HepG2 (cell line): ENCODE results near the gene AGR3. TPM values are rescaled to one million over a fixed set of nuclear protein-coding genes. Genes with fewer than 3 reads are reported as not detected.

ENCODE experiments used
- ATAC-seq: fragments of 200-7000 bp; cut with Tn5 transposase; 3 replicates; pipeline ENCODE4 v1.9.1; 2020; ENCODE audit warnings: mild to moderate bottlenecking, moderate library complexity
- BruUV-seq: library from RNA; stranded (reverse); fragments of 400-500 nt; replicated peaks from 2 replicates; lab custom pipeline; 2021; lab: Mats Ljungman, UMichigan
- CTCF ChIA-PET: fragments of 300-600 bp; formaldehyde crosslinking; extraction: SDS; loops from one replicate; lab custom pipeline; 2021; ENCODE audit warnings: low total read pairs, inconsistent platforms, low intra/inter-chr PET ratio; lab: Yijun Ruan, JAX
- POLR2A ChIA-PET: fragments of 350-600 bp; sonication (Branson Sonifier 250); formaldehyde crosslinking; loops from one replicate; lab custom pipeline; 2020; ENCODE audit warnings: antibody characterized with exemption, inconsistent platforms; lab: Yijun Ruan, JAX
- DNase-seq: peaks from one replicate; pipeline ENCODE4 v3.0.0-alpha.2; 2015; ENCODE audit warnings: low spot score
- FAIRE-seq: peaks from 3 replicates; lab custom pipeline; 2011; peaks lifted over from hg19 to GRCh38; lab: Jason Lieb, UNC
- H2AFZ ChIP-seq: one replicate; pipeline ENCODE4 v1.6.1; 2011; ENCODE audit warnings: low read length, inconsistent platforms
- H3K27ac ChIP-seq: fragments of 300-600 bp; 3 replicates; pipeline ENCODE4 v1.8.0; 2011; ENCODE audit warnings: mixed run types, mild to moderate bottlenecking, mixed read lengths, low read length, inconsistent platforms; ENCODE audit not compliant: insufficient read depth; ENCODE audit errors: extremely low read length
- H3K27me3 ChIP-seq, 2 experiments: fragments of 200-600 bp in 1 of 2; 2 replicates in 1 of 2; 3 replicates in 1 of 2; pipeline versions ENCODE4 v1.6.0 to v1.8.0; 2011; ENCODE audit warnings: low read length in 2 of 2, mild to moderate bottlenecking in 2 of 2, moderate library complexity in 2 of 2, inconsistent platforms in 1 of 2; ENCODE audit not compliant: insufficient read depth in 2 of 2, control insufficient read depth in 1 of 2
- H3K36me3 ChIP-seq, 2 experiments: fragments of 200-600 bp in 1 of 2; replicated peaks in 1 of 2; 2 replicates in 1 of 2; 3 replicates in 1 of 2; pipeline versions ENCODE4 v1.5.1 to v1.8.0; 2011; ENCODE audit warnings: low read length in 2 of 2, inconsistent platforms in 1 of 2; ENCODE audit not compliant: insufficient read depth in 2 of 2, control insufficient read depth in 1 of 2
- H3K4me1 ChIP-seq: 2 replicates; pipeline ENCODE4 v1.5.1; 2012; ENCODE audit warnings: low read length, inconsistent platforms; ENCODE audit not compliant: insufficient read depth
- H3K4me2 ChIP-seq: 2 replicates; pipeline ENCODE4 v1.6.0; 2011; ENCODE audit warnings: low read depth, low read length, inconsistent platforms
- H3K4me3 ChIP-seq, 3 experiments: fragments of 200-600 bp in 1 of 3; sonication (generic), shearing (Covaris generic) in 1 of 3; replicated peaks in 1 of 3; 2 replicates each; pipeline ENCODE4 v1.5.1; 2011 to 2016; ENCODE audit warnings: low read length in 3 of 3, inconsistent platforms in 2 of 3, low read depth in 2 of 3, mild to moderate bottlenecking in 2 of 3, control low read depth in 1 of 3, mixed read lengths in 1 of 3; ENCODE audit not compliant: insufficient read depth in 1 of 3
- H3K79me2 ChIP-seq: one replicate; pipeline ENCODE4 v1.6.1; 2011; ENCODE audit warnings: low read length, inconsistent platforms; ENCODE audit not compliant: insufficient read depth
- H3K9ac ChIP-seq: 2 replicates; pipeline ENCODE4 v1.6.0; 2011; ENCODE audit warnings: mild to moderate bottlenecking, low read depth, low read length, inconsistent platforms; ENCODE audit not compliant: insufficient read depth
- H3K9me3 ChIP-seq: 2 replicates; pipeline ENCODE4 v1.5.1; 2012; ENCODE audit warnings: mild to moderate bottlenecking, low read length
- H4K20me1 ChIP-seq: 2 replicates; pipeline ENCODE4 v1.6.0; 2011; ENCODE audit warnings: inconsistent platforms, mild to moderate bottlenecking, low read length, moderate library complexity; ENCODE audit not compliant: insufficient read depth
- ZHX2 ChIP-seq, 2 experiments: sonication (generic) in 1 of 2; formaldehyde crosslinking in 1 of 2; IDR thresholded peaks; 2 replicates each; pipeline versions ENCODE4 v1.6.1 to v1.9.0; 2014 to 2022; ENCODE audit warnings: antibody characterized with exemption in 1 of 2, borderline replicate concordance in 1 of 2, inconsistent platforms in 1 of 2, low read depth in 1 of 2, missing genetic modification reagents in 1 of 2
- ZNF589 ChIP-seq: sonication (generic); formaldehyde crosslinking; conservative IDR thresholded peaks from 2 replicates; pipeline ENCODE4 v1.8.0; 2022; ENCODE audit warnings: mild to moderate bottlenecking, moderate library complexity, missing genetic modification reagents
- WGBS: methylation state at CpG from one replicate; pipeline ENCODE4 v1.1.6; 2017; ENCODE audit warnings: low lambda C conversion rate; 5-methylcytosine and 5-hydroxymethylcytosine counted together
- in situ Hi-C: cut with HindIII; loops from 2 replicates; pipeline ENCODE4 v1.10.0; 2017; ENCODE audit warnings: low pct_unique_long_range_greater_than_20kb; ENCODE audit not compliant: extremely low pct_ligation_motif_present
- intact Hi-C: fragments of 100-400 bp; cut with micrococcal nuclease; formaldehyde crosslinking; loops from one replicate; pipeline ENCODE4 v1.10.0; 2022; ENCODE audit not compliant: unreplicated experiment
- polyA plus RNA-seq, 8 experiments: library from polyadenylated mRNA; depleted of rRNA in 3 of 8; stranded (reverse) in 7 of 8; unstranded in 1 of 8; fragments of >200 nt; fragmentation: Illumina TruSeq in 4 of 8; extraction: Trizol in 4 of 8; gene quantifications; 2 replicates each; pipeline versions ENCODE4 v1.2.1 to v1.2.3, GENCODE V29; 2011 to 2016; ENCODE audit warnings: low read depth in 4 of 8, missing spikeins in 1 of 8, mixed read lengths in 1 of 8; ENCODE audit not compliant: insufficient read depth in 1 of 8
- total RNA-seq, 5 experiments: library from RNA; depleted of rRNA; stranded (reverse); fragments of >200 nt; fragmentation: Illumina TruSeq; extraction: Trizol; gene quantifications; 2 replicates each; pipeline ENCODE4 v1.2.3, GENCODE V29; 2016; ENCODE audit warnings: low read depth in 1 of 5

Gene AGR3
- total and polyA plus RNA-seq, 2 of the 13 experiments (the other 11 are each of a cell fraction or from before 2014, with no cell fraction given) = not detected

- TF ChIP-seq ZHX2 (IDR thresholded peaks at IDR 0.05; ENCODE audit: low read depth) = no peak
- TF ChIP-seq ZHX2 (CRISPR knock-in tag; IDR thresholded peaks at IDR 0.05; ENCODE audit: borderline replicate concordance) = no peak
- TF ChIP-seq, all 625 proteins: peak for 0
Observed at GRCh38 chr7:16839646-16840045, 42.1 kb downstream of the AGR3 start (continued).

- Histone ChIP-seq H3K9ac (no peak overlapping the region), H3K27me3 (0 out of 5 replicates have a peak, but pooled peaks cover 0 to 3% of the 10 kb centered on the region in 2 experiments), H3K4me3 (no peak overlapping the region), H3K36me3 (no peaks in the 10 kb centered on the region), H4K20me1 (no peaks in the 10 kb centered on the region), H3K4me1 (no peaks in the 10 kb centered on the region), H3K79me2 (no peaks in the 10 kb centered on the region), H3K27ac (no peak overlapping the region), H2AFZ (no peak overlapping the region), H3K9me3 (no peaks in the 10 kb centered on the region), H3K4me2 (no peak overlapping the region)
- ChIA-PET POLR2A (no interaction called here), CTCF (no interaction called here)
- in situ Hi-C loops (no loop called here), intact Hi-C loops (no loop called here)
- no TSS peak for BruUV-seq
- no peak for ATAC-seq
- no peak for DNase-seq
- no peak for FAIRE-seq
- 0% methylated on average over 1 of the region's 1 CpG for WGBS
- TF ChIP-seq ZNF589 (CRISPR knock-in tag) = no peak
Observed at GRCh38 chr7:16838891-16839290, 42.9 kb downstream of the AGR3 start.
